A549 treated with Mapracorat at 1 μM for 4 hours (cell line): ENCODE measurements around the gene HSD17B1. TPM values are rescaled to one million over a fixed set of nuclear protein-coding genes. Genes with fewer than 3 reads are reported as not detected.

ENCODE experiments used
- total RNA-seq: library from RNA; stranded (reverse); fragments of 200-300 nt; extraction: Qiagen RNA extraction; gene quantifications from 5 replicates; pipeline ENCODE4 v1.2.3, GENCODE V29; 2022

The HSD17B1 gene, protein sequence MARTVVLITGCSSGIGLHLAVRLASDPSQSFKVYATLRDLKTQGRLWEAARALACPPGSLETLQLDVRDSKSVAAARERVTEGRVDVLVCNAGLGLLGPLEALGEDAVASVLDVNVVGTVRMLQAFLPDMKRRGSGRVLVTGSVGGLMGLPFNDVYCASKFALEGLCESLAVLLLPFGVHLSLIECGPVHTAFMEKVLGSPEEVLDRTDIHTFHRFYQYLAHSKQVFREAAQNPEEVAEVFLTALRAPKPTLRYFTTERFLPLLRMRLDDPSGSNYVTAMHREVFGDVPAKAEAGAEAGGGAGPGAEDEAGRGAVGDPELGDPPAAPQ
- 0.89 to 1.8 TPM (median 1.5 TPM) in 5 replicates for total RNA-seq

DNA sequence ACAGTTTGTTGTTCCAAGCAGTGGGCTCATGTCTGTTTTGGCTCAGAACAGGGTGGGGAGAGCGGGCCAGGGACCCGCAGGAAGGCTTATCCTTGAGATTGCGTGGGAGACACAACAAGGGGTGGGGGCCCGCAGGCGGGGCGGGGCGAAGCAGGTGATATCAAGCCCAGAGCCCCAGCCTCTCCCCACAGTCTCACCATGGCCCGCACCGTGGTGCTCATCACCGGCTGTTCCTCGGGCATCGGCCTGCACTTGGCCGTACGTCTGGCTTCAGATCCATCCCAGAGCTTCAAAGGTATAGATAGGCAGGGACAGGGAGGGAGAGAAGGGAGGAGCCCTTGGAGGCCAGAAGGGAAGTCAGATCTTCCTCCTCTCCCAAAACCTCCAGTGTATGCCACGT lies at the start of gene HSD17B1:
TSS of gene HSD17B1 (plus strand) at position 188 of the 400 bp plus-strand sequence. CDS start at position 199, 11 bp downstream.

DNA sequence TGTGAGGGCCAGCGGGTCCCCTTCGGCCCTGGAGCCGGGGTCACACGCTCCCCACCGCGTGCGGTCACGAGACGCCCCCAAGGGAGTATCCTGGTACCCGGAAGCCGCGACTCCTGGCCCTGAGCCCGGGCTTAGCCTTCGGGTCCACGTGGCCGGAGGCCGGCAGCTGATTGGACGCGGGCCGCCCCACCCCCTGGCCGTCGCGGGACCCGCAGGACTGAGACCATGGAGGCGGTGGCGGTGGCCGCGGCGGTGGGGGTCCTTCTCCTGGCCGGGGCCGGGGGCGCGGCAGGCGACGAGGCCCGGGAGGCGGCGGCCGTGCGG lies 16.7 kb upstream of the HSD17B1 start, which contains the start of gene NAGLU:
TSS of gene NAGLU (plus strand) at position 194 of the 324 bp plus-strand sequence. CDS start at position 226, 32 bp downstream.

DNA sequence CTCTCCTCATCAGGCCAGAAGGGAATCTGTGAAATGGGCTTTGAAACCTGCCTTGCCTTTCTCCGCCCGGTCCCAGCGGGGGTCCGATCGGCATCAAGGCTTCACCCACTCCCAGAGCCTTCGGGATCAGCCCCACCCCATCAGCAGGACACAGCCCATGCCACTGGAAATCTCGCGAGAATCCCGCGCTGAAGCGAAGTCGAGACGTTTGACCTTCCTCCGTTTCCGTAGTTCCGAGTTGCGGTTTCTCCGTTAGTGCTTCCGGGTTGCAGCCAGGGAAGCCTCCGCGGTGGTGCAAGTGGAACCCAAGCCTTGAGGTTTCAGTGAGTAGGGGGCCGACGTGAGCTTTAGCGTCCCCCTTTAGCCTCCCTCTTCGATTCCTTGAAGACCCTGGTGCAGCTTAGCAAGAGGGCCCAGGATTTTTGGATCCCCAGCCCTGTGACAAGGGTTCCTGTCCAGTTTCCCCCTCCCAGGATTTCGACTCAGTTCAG lies 9.2 kb downstream of the HSD17B1 start, which contains the start of gene COASY:
TSS of gene COASY (plus strand) at position 252 of the 491 bp plus-strand sequence. CDS start 475 bp downstream, outside the sequence.

DNA sequence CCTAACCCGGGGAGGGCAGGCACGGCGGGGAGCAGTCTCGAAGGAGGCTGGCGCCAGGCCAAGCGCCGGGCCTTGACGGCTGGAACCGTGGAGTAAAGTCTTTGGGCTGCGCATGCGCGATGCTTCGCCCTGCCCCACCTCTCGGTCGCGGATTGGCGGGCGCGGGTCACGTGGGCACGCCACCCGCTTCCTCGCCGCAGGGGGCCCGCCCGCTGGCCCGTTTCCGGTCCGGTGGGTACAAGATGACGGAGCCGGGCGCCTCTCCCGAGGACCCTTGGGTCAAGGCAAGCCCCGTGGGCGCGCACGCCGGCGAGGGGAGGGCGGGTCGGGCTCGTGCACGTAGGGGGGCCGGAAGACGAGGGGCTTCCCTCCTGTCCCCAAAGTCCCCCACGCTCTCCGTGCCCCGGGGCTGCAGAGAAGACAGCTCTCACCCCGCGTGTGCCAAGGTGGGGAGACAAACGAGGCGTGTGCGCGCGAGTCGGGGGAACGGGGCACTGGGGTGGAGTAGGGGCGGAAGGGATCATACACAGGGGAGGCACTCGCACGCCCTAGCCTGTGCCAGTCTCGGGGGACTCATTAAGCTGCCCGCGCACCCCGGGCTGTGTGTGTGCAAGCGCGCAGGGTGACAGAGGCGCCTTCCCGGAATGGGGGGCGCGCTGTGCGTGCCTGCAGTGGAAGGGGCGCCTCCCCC lies 14.3 kb downstream of the HSD17B1 start, which contains the start of gene MLX:
TSS of gene MLX (plus strand) at position 218 of the 691 bp plus-strand sequence. CDS start at position 243, 25 bp downstream.

DNA sequence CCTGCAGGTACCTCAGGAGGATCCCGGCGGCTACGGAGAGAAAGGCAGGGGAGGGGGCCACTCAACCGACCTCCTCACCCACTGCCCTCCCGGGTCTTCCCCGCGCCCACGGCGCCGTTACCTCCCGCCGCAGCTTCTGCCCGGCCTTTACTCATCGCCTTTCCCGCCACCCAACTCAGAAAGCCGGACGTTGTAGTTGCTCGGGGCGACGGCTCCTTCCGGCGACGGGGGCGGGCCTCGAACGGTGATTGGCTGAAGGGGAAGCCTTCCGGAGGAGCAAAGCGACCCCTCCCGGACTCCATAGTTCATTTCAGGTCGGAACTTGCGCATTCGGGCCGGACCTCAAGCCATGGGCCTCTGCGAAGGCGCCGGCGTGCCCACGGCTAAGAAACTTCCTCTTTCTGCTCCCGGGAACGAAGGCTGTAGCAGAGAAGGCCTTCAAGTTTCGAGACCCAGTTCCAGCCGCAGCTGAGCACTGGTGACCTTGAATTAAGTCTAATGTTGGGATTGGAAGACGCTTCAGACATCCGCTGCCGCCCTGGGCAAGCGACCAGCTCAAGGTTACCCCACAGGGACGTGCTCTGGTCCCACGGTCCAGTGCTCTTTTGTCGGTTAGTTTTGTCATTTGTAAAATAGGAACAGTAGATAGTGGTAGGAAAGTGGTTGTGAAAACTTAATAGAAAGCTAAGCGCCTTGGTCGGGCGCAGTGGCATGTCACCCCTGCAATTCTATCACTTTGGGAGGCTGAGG lies 25.0 kb downstream of the HSD17B1 start, which contains the start of gene PSMC3IP:
TSS of gene PSMC3IP (minus strand) at position 198 of the 750 bp plus-strand sequence. CDS start at position 155, 43 bp downstream.

Other genes starting within 250 kb of the HSD17B1 start
- 62.3 to 77.0 TPM (median 74.2 TPM) in 5 replicates for gene STAT3, start 164.5 kb upstream of the HSD17B1 start, total RNA-seq
- 373 to 459 TPM (median 442 TPM) in 5 replicates for gene CAVIN1, start 129.7 kb upstream of the HSD17B1 start, total RNA-seq
- 32.1 to 46.4 TPM (median 38.1 TPM) in 5 replicates for gene ATP6V0A1, start 94.0 kb upstream of the HSD17B1 start, total RNA-seq
- gene NAGLU, start 16.7 kb upstream of the HSD17B1 start, total RNA-seq = 31.0 to 51.3 TPM (median 43.8 TPM) in 5 replicates
- 103 to 126 TPM (median 119 TPM) in 5 replicates for gene COASY, start 9.2 kb downstream of the HSD17B1 start, total RNA-seq
- gene MLX, start 14.2 kb downstream of the HSD17B1 start, total RNA-seq = 56.9 to 68.0 TPM (median 64.9 TPM) in 5 replicates
- gene PSMC3IP, start 24.8 kb downstream of the HSD17B1 start, total RNA-seq = 35.1 to 37.6 TPM (median 36.0 TPM) in 5 replicates
- gene RETREG3, start 56.5 kb downstream of the HSD17B1 start, total RNA-seq = 25.8 to 27.9 TPM (median 26.7 TPM) in 5 replicates
- gene TUBG1, start 56.8 kb downstream of the HSD17B1 start, total RNA-seq = 132 to 150 TPM (median 141 TPM) in 5 replicates
- 19.0 to 28.2 TPM (median 23.2 TPM) in 5 replicates for gene TUBG2, start 106.4 kb downstream of the HSD17B1 start, total RNA-seq
- 14.3 to 19.9 TPM (median 17.6 TPM) in 5 replicates for gene PLEKHH3, start 124.1 kb downstream of the HSD17B1 start, total RNA-seq
- gene CCR10, start 128.9 kb downstream of the HSD17B1 start, total RNA-seq = 0.29 to 0.53 TPM (median 0.33 TPM) in 5 replicates
- 3.8 to 6.4 TPM (median 5.9 TPM) in 5 replicates for gene CNTNAP1, start 129.6 kb downstream of the HSD17B1 start, total RNA-seq
- gene EZH1, start 192.1 kb downstream of the HSD17B1 start, total RNA-seq = 9.6 to 11.7 TPM (median 10.4 TPM) in 5 replicates
- gene RAMP2, start 208.3 kb downstream of the HSD17B1 start, total RNA-seq = 0.63 to 1.7 TPM (median 0.90 TPM) in 5 replicates
- 119 to 142 TPM (median 124 TPM) in 5 replicates for gene VPS25, start 220.5 kb downstream of the HSD17B1 start, total RNA-seq
- 1.1 to 1.8 TPM (median 1.3 TPM) in 5 replicates for gene WNK4, start 227.7 kb downstream of the HSD17B1 start, total RNA-seq
- 120 to 140 TPM (median 127 TPM) in 5 replicates for gene COA3, start 245.8 kb downstream of the HSD17B1 start, total RNA-seq
- gene CNTD1, start 245.9 kb downstream of the HSD17B1 start, total RNA-seq = 0.10 TPM in 1 of 5 replicates, not detected in the others